OCI-LY7 (cell line): Measurements from ENCODE around the gene TAF3.

Experiments used
- EZH2phosphoT487 ChIP-seq: fragments of 200-600 bp; sonication (generic); IDR thresholded peaks from 2 replicates; pipeline ENCODE4 v1.6.1; 2018; ENCODE audit warnings: low read depth, borderline replicate concordance, mild to moderate bottlenecking, mixed run types, antibody characterized with exemption, low read length, moderate library complexity, mixed read lengths
- TF ChIP-seq, protein P1 (sequence below): fragments of 200-600 bp; sonication (generic); conservative IDR thresholded peaks from 2 replicates; pipeline ENCODE4 v1.5.1; 2014; ENCODE audit warnings: mild to moderate bottlenecking, antibody characterized with exemption, low read length, moderate library complexity, mixed read lengths

DNA sequence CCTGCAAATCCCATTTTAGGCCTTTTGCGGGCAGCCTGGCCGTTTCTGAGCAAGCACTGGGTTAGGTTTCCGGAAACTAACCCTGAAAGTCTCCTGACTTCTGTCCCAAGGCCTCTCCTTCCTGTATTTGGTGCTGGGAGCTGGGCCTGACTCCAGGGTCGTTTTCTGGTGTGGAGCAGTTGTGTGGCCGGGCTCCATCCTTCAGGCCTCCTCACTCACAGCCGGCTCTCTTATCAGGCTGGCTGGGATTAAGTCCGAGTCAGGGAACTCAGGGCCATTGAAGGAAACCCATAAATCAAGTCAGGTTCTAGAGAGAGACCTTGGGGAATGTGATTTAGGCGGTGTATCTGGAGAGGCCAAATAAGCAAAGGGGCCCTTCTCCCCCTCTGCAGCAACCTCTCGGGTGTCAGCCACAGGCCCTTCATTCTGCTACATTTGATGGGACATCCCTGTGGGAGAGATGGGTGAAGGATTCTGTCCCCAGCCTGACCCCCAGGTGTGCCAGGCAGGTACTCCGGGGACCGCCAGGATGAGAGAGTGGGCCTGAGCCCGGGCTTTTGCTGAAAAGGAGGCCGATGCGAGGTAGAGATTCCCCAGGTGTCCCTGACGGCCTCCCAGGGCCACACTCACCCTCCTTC is 239.4 kb downstream of the TAF3 start:
- TF ChIP-seq, protein P1, sequence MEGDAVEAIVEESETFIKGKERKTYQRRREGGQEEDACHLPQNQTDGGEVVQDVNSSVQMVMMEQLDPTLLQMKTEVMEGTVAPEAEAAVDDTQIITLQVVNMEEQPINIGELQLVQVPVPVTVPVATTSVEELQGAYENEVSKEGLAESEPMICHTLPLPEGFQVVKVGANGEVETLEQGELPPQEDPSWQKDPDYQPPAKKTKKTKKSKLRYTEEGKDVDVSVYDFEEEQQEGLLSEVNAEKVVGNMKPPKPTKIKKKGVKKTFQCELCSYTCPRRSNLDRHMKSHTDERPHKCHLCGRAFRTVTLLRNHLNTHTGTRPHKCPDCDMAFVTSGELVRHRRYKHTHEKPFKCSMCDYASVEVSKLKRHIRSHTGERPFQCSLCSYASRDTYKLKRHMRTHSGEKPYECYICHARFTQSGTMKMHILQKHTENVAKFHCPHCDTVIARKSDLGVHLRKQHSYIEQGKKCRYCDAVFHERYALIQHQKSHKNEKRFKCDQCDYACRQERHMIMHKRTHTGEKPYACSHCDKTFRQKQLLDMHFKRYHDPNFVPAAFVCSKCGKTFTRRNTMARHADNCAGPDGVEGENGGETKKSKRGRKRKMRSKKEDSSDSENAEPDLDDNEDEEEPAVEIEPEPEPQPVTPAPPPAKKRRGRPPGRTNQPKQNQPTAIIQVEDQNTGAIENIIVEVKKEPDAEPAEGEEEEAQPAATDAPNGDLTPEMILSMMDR: no peak
- no peak for TF ChIP-seq EZH2phosphoT487
